ENCODE results near the gene FGF6. TPM values are rescaled to one million over a fixed set of nuclear protein-coding genes. Genes with fewer than 3 reads are reported as not detected.
A peak's percentile ranks its signal among the peaks of the same experiment; 100 is the strongest.
"Not testable (repeated sequence)": the region's sequence is repeated elsewhere in the genome, so short reads cannot be mapped to it uniquely, and the experiment has no call there.

Gene FGF6
- total RNA-seq, 2 experiments from 2014 or later: not detected

DNA sequence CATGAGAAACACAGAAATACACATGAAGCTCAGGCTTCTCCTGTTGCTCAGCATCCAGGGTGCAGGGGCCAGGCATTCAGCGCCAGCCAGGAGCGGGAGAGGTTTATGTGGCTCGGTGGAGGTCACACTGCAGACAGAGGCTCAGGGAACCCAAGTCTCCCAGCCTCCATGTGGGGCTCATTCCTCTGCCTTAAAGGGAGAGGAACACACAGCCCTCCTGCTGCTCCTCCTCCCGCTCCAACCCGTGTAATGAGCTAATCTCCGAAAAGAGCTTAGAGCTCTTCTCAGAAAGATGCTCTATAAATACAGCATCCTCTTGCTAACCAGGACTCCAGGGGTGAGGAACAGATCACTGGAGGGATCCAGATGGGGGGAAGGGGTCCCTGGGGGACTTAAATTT, 28.2 kb downstream of the FGF6 start:
- Mint-ChIP-seq H3K27ac (no peak overlapping the region), H3K27me3 (peaks cover 19% of the 10 kb centered on the region), H3K9me3 (no peaks in the 10 kb centered on the region), H3K36me3 (no peaks in the 10 kb centered on the region), H3K4me1 (peaks cover 7% of the 10 kb centered on the region), H3K4me3 (no peak overlapping the region)
- DNase-seq: no peak

DNA sequence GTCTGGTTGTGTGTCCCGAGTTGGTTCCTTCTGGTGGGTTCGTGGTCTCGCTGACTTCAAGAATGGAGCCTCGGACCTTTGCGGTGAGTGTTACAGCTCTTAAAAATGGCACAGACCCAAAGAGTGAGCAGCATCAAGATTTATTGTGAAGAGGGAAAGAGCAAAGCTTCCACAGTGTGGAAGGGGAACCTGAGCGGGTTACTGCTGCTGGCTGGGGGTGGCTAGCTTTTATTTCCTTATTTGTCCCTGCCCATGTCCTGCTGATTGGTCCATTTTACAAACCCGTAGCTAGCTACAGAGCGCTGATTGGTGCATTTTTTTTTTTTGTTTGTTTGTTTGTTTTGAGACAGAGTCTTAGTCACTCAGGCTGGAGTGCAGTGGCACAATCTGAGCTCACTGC, 29.3 kb downstream of the FGF6 start:
- Mint-ChIP-seq H3K27ac (no peak overlapping the region), H3K36me3 (no peaks in the 10 kb centered on the region), H3K9me3 (no peaks in the 10 kb centered on the region), H3K27me3 (peaks cover 19% of the 10 kb centered on the region), H3K4me3 (no peak overlapping the region), H3K4me1 (peaks cover 7% of the 10 kb centered on the region)
- DNase-seq: no peak

DNA sequence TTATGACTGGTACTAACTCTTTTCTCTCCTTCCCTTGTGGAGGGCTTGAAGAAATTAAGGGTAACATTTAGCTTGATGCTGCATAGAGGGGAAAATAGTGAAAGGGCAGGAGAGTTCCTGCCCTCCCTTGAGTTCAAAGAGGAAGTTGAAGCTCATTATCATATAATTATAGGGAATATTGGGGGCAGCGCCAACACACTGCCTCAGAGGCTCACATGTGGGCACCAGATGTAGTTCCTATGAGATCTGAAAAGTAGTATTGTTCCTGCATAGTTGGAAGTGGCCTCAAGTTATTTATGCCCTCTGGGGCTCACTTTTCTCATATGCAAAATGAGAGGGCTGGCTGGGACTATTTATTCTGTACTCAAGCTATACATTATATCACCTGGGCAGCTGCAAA, 33.1 kb downstream of the FGF6 start:
- Mint-ChIP-seq H3K9me3 (no peaks in the 10 kb centered on the region), H3K4me3 (no peak overlapping the region), H3K27me3 (peaks cover 19% of the 10 kb centered on the region), H3K36me3 (no peaks in the 10 kb centered on the region), H3K4me1 (peaks cover 7% of the 10 kb centered on the region), H3K27ac (no peak overlapping the region)
- DNase-seq: no peak

DNA sequence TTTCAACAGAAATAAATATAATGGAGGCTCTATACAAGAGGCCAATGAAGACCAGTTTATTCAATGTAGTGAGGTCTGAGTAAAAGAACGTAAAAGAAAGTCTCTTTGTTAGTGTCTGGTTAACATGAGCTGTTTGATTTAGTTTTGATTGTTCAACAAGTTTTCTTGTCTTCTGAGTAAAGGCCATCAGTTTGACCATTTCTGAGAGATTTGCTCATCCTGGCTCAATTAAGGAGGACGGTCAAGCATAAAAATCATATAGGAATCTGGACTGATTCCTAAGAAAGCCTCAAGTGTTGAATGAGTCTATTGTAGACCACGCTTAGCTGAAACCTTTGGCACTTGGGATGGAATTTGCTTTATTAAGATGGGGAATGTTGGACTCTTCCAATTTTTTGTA, 33.6 kb downstream of the FGF6 start:
- DNase-seq: no peak
- Mint-ChIP-seq H3K4me1 (peaks cover 7% of the 10 kb centered on the region), H3K27ac (no peak overlapping the region), H3K9me3 (no peaks in the 10 kb centered on the region), H3K36me3 (no peaks in the 10 kb centered on the region), H3K27me3 (peaks cover 18% of the 10 kb centered on the region), H3K4me3 (no peak overlapping the region)

DNA sequence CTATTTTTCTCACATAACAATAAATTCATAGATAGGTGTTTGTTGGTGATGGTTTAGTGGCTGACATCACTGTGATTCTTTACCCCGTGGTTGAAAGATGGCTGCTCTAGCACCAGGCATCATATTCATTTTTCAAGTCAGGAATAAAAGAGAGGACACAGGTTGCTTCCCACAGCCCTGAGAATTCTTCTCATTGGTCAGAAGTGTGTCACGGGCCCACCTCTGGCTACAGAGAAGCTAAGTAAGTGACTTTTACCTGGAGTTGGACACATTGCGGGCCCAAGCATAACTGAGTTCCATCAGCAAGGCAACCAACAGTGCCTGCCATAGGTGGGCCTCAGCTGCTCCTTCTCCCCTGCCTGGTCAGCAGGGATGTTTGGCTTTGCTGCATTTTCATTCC, 38.5 kb downstream of the FGF6 start:
- H3K4me3 Mint-ChIP-seq: no peak overlapping the region
- H3K27ac Mint-ChIP-seq: no peak overlapping the region
- H3K9me3 Mint-ChIP-seq: peaks cover 2% of the 10 kb centered on the region
- no peaks in the 10 kb centered on the region for H3K36me3 Mint-ChIP-seq
- peaks cover 4% of the 10 kb centered on the region for H3K27me3 Mint-ChIP-seq
- DNase-seq: no peak
- no peaks in the 10 kb centered on the region for H3K4me1 Mint-ChIP-seq

DNA sequence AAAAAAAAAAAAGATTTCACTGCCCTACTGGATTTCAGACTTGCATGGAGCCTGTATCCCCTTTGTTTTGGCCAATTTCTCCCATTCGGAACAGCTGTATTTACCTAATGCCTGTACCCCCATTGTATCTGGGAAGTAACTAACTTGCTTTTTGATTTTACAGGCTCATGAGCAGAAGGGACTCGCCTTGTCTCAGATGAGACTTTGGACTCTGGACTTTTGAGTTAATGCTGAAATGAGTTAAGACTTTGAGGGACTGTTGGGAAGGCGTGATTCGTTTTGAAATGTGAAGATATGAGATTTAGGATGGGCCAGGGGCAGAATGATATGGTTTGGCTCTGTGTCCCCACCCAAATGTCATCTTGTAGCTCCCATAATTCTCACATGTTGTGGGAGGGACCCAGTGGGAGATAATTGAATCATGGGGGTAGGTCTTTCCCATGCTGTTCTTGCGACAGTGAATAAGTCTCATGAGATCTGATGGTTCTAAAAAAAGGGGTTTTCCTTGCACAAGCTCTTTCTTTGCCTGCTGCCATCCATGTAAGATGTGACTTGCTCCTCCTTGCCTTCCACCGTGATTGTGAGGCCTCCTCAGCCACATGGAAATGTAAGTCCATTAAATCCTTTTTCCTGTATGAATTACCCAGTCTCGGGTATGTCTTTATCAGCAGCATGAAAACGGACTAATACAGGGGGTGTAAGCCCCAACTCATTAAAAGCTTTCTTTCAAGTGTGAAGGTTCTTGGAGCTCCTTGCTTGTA, 40.6 kb downstream of the FGF6 start:
- not testable (repeated sequence) for H3K36me3 Mint-ChIP-seq, DNase-seq, H3K27ac Mint-ChIP-seq, H3K4me1 Mint-ChIP-seq, H3K4me3 Mint-ChIP-seq, H3K9me3 Mint-ChIP-seq
- H3K27me3 Mint-ChIP-seq: peaks cover 16% of the 10 kb centered on the region

DNA sequence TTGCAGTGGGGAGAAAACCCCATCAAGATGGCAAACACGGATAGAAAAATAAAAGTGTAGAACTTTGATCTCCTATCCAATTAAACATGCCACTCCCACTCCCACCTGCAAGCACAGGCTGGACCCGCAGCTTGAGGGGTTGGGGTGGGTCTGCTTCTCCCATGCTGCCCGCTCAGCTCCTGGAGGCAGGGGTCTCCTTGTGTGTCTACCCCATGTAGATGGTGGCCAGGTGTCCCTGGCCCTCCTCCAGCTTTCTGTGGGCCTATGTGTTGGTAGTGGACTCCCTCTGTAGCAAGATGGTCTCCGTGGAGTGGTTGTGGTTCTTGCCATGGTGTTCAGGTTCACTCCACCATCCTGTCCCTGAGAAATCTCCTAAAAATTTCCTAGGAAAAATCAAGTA, 42.6 kb downstream of the FGF6 start:
- no peak for DNase-seq
- Mint-ChIP-seq H3K4me1 (no peaks in the 10 kb centered on the region), H3K27me3 (peaks cover 16% of the 10 kb centered on the region), H3K4me3 (no peak overlapping the region), H3K9me3 (peaks cover 2% of the 10 kb centered on the region), H3K27ac (no peak overlapping the region), H3K36me3 (no peaks in the 10 kb centered on the region)

DNA sequence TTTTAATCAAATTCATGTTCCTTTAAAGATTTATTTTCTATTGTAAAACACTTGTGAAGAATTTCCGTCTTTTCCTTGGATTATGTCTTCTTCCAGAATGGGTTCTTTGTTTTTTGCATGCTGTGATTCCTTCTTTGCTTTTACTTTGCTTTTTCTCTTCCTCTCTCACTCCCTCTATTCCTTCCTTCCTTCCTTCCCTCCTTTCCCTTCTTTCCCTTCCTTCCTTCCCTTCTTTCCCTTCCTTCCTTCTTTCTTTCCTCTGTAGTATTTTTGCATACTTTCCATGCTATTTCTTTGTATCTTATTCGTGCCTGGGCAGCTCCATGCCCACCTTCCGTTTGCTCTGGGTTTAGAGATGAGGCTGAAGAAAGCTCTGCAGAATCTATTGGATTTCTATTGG, 44.5 kb downstream of the FGF6 start:
- H3K36me3 Mint-ChIP-seq: no peaks in the 10 kb centered on the region

DNA sequence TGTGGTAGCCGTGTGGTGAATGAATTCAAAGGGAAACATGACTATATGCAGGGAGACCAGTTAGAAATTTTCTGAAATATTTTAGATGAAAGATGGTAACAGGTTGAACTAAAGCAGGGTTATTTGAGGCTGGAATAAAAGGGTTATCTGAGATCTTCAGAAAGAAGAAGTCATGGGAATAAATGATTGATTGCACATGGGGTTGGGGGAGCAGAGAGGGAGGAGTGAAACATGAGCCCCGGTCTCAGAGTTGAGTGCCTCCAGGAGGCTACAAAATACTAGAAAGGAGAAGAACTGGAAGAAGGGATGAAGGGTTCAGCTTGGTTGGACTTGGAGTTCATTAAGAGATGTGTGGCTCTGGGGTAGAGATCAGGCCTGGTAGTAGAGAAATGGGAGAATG, 49.8 kb downstream of the FGF6 start:
- no peaks in the 10 kb centered on the region for H3K9me3 Mint-ChIP-seq
- no peak for DNase-seq
- no peak overlapping the region for H3K27ac Mint-ChIP-seq
- H3K4me3 Mint-ChIP-seq: no peak overlapping the region
- H3K27me3 Mint-ChIP-seq: peaks cover 18% of the 10 kb centered on the region
- peaks cover 7% of the 10 kb centered on the region for H3K4me1 Mint-ChIP-seq
- no peaks in the 10 kb centered on the region for H3K36me3 Mint-ChIP-seq

More for the DNA sequence above, 44.5 kb downstream of the FGF6 start:
- no peak for DNase-seq
- no peaks in the 10 kb centered on the region for H3K4me1 Mint-ChIP-seq
- no peak overlapping the region for H3K4me3 Mint-ChIP-seq
- peaks cover 16% of the 10 kb centered on the region for H3K27me3 Mint-ChIP-seq
- no peak overlapping the region for H3K27ac Mint-ChIP-seq
- peaks cover 2% of the 10 kb centered on the region for H3K9me3 Mint-ChIP-seq

DNA sequence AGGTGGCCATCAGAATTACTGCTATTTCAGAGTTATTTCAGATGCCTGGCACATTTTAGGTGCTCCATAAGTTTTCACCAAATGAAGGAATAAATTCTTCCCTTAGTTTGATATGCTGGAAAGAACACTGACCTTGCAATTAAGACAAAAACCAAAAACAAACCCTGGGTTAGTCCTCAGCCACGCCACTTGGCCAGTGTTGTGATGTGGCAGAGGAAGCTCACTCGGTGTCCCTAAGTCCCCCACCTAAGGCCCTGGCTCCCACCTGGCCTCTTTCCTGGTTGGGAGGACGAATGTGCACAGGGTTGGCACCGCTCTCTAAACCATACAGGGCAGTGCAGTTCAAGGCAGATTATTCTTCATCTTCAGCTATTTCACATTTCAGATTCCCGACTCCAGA, 52.4 kb downstream of the FGF6 start:
- Mint-ChIP-seq H3K27ac (no peak overlapping the region), H3K27me3 (peaks cover 15% of the 10 kb centered on the region), H3K9me3 (no peaks in the 10 kb centered on the region), H3K4me1 (peaks cover 7% of the 10 kb centered on the region), H3K4me3 (no peak overlapping the region), H3K36me3 (no peaks in the 10 kb centered on the region)
- no peak for DNase-seq

DNA sequence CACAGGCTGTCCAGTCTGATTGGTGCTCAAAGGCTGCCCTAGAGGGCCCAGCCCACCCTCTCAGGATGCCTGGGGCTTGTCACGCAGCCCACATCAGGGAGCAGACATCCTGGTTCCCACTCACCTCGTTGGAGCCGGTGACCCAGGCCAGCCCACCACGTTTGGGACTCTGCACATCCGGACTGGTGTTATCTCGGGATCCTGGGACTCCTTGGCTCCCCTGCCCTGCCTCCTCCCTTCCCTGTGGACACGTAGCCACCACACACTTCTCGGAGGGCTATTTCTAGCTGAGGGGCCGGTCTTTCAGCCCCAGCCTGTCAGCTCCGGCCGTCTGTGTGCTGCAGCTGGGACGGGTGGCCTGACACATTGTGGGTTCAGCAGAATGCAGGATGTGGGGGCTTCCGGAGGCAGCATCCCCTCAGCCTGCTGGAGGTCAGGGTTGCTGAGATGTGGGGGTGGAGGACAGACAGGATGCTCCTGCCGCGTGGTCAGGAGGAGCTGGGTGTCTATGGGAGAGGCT, 53.3 kb downstream of the FGF6 start:
- Mint-ChIP-seq H3K27ac (no peak overlapping the region), H3K9me3 (no peaks in the 10 kb centered on the region), H3K36me3 (no peaks in the 10 kb centered on the region), H3K27me3 (peaks cover 15% of the 10 kb centered on the region), H3K4me1 (peaks cover 7% of the 10 kb centered on the region), H3K4me3 (no peak overlapping the region)
- DNase-seq: peak; percentile 15

DNA sequence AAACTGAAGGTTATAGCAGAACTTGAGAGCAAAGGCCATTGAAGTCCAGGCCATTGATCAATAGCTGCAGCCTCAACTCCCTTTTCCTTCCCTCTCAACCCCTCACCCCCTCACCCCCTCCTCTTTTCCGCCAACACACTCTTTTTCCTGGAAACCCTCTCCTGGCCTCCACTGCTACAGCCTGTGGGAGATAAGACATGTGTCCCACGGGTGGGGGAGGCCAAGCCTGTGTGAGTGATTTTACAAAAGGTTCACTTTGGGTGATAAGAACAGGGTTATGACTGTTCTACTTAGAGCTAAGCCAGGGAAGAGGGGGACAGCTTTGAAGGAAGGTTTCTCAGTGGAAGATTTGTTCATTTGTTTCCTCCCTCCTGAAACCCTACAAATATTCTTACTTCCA, 57.0 kb downstream of the FGF6 start:
- Mint-ChIP-seq H3K4me1 (peaks cover 7% of the 10 kb centered on the region), H3K36me3 (no peaks in the 10 kb centered on the region), H3K27ac (no peak overlapping the region), H3K9me3 (no peaks in the 10 kb centered on the region), H3K27me3 (no peaks in the 10 kb centered on the region), H3K4me3 (no peak overlapping the region)
- DNase-seq: no peak

DNA sequence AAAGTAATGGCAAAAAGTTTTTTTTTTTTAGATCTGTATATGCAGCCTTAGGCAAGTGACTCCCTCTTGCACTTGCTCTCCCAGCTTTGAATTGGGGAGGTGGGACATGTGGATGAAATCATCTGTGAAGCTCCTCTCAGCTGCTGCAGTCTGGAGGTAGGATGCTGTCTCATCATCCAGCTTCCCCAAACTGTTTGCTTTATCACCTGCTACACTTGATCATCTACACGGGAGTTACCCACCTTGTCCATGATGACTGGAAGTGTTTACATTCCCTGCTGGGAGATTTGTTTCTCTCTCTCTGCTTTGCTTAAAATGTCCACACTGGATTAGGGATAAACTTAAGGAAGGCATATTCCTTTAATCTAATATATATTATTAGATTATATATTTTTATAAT, 57.6 kb downstream of the FGF6 start:
- no peaks in the 10 kb centered on the region for H3K36me3 Mint-ChIP-seq

DNA sequence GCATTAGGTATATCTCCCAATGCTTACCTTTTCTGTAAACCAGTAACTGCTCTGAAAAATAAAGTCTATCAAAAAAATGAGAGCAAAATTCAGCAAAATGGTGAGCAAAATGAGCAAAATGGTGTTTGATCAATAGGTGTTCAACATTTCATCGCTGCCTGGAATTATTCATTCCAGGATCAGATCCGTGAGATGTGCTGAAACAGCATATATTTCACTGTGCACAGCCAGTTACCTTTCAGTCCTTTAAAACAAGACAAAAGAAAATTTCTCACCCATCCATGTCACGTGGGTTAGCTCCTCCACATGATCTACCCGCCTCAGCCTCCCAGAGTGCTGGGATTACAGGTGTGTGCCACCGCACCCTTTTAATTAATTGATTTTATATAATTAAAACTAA, 58.0 kb downstream of the FGF6 start:
- Mint-ChIP-seq H3K4me3 (no peak overlapping the region), H3K27me3 (no peaks in the 10 kb centered on the region), H3K4me1 (peaks cover 5% of the 10 kb centered on the region), H3K36me3 (no peaks in the 10 kb centered on the region), H3K27ac (no peak overlapping the region), H3K9me3 (no peaks in the 10 kb centered on the region)
- no peak for DNase-seq

More for the DNA sequence above, 57.6 kb downstream of the FGF6 start:
- no peaks in the 10 kb centered on the region for H3K9me3 Mint-ChIP-seq
- no peak overlapping the region for H3K27ac Mint-ChIP-seq
- DNase-seq: no peak
- H3K27me3 Mint-ChIP-seq: no peaks in the 10 kb centered on the region
- peaks cover 7% of the 10 kb centered on the region for H3K4me1 Mint-ChIP-seq
- H3K4me3 Mint-ChIP-seq: no peak overlapping the region

DNA sequence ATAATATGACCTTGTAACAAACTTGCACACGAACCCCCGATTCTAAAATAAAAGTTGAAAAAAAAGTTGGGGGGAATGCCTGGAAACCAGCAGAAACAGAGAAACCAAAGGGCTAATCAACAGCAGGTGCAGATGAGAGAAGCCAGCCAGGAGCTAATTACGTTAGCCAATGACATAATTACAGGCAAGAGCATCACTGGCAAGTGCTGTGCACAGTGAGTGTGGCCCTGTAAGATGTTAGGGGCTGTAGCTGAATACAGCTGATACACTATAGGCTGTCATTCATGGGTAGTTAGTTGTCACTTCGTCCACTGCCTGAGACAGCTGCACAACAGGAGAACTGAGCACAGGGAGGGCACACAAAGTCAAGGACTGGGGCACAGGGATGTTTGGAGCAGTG, 58.8 kb downstream of the FGF6 start:
- DNase-seq: no peak
- no peak overlapping the region for H3K27ac Mint-ChIP-seq
- H3K4me3 Mint-ChIP-seq: no peak overlapping the region
- no peaks in the 10 kb centered on the region for H3K4me1 Mint-ChIP-seq
- no peaks in the 10 kb centered on the region for H3K27me3 Mint-ChIP-seq
- H3K36me3 Mint-ChIP-seq: no peaks in the 10 kb centered on the region
- H3K9me3 Mint-ChIP-seq: no peaks in the 10 kb centered on the region

All from activated naive CD8-positive, alpha-beta T cell treated with anti-CD3 and anti-CD28 coated beads for 36 hours (primary cell).